Activated CD4-positive, alpha-beta T cell treated with anti-CD3 and anti-CD28 coated beads, Interleukin-2, amount 10 ng/mL, durations not matched to agents 24 days and 14 days (primary cell): ENCODE results near the gene NAA15. TPM values are rescaled to one million over a fixed set of nuclear protein-coding genes. Genes with fewer than 3 reads are reported as not detected.

Experiments
- DNase-seq: peaks from one replicate; pipeline ENCODE4 v3.0.0; 2022
- H3K27ac Mint-ChIP-seq: one replicate; pipeline ENCODE4 v1.8.0; 2022; ENCODE audit warnings: mild to moderate bottlenecking, mixed read lengths
- H3K27me3 Mint-ChIP-seq: one replicate; pipeline ENCODE4 v1.8.0; 2022; ENCODE audit warnings: mixed read lengths
- H3K36me3 Mint-ChIP-seq: one replicate; pipeline ENCODE4 v1.8.0; 2022; ENCODE audit warnings: low read depth, mild to moderate bottlenecking, mixed read lengths
- H3K4me1 Mint-ChIP-seq: one replicate; pipeline ENCODE4 v1.8.0; 2021; ENCODE audit warnings: mixed read lengths
- H3K4me3 Mint-ChIP-seq: one replicate; pipeline ENCODE4 v1.8.0; 2022; ENCODE audit warnings: mild to moderate bottlenecking, moderate library complexity, mixed read lengths
- H3K9me3 Mint-ChIP-seq: one replicate; pipeline ENCODE4 v1.8.0; 2021; ENCODE audit warnings: mixed read lengths
- intact Hi-C: fragments of 100-400 bp; cut with micrococcal nuclease; formaldehyde crosslinking; loops from one replicate; pipeline ENCODE4 v1.15.1; 2023
- total RNA-seq: library from RNA; stranded (reverse); gene quantifications from 2 replicates; pipeline ENCODE4 v1.2.3, GENCODE V29; 2022

NAA15 gene
- total RNA-seq, 1 donor from 2014 or later: 115 TPM

DNA sequence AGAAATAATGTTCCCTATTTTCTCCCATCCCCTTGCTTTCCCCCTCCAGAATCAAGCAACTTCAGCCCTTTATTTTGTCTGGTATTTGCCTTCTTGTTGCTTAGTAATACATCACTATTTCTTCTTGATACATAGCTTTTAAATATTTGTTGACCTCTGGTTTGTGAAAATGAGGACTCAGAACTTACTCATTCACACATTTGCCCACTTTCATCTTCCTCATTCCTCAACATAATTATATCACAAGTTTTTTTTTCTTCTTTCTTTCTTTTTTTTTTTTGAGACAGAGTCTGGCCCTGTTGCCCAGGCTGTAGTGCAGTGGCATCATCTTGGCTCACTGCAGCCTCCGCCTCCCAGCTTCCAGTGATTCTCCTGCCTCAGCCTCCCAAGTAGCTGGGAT, 29.9 kb downstream of the NAA15 start:
- H3K36me3 Mint-ChIP-seq: peaks cover 50% of the 10 kb centered on the region
- peak overlapping the region; percentile 68 for H3K27ac Mint-ChIP-seq
- intact Hi-C loops: no loop called here
- H3K27me3 Mint-ChIP-seq: no peaks in the 10 kb centered on the region
- no peak for DNase-seq
- peaks cover 5% of the 10 kb centered on the region for H3K9me3 Mint-ChIP-seq
- peaks cover 26% of the 10 kb centered on the region for H3K4me1 Mint-ChIP-seq
- no peak overlapping the region for H3K4me3 Mint-ChIP-seq

DNA sequence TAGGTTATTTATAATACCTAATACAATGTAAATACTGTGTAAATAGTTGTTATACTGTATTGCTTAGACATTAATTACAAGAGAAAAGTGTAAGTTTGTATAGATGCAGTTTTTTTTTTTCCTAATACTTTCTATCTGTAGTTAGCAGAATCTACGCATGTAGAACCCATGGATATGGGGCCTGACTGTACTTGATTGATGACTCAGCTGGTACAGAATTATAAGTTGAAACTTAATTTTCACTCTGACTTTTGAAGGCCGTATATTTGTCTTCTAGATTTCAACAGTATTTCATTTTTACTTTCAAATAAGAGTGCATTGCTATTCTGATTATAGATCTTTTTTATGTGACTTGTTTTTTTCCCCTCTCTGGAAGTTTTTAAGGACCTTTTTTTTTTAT, 31.7 kb downstream of the NAA15 start:
- DNase-seq: no peak
- Mint-ChIP-seq H3K9me3 (peaks cover 5% of the 10 kb centered on the region), H3K4me3 (no peak overlapping the region), H3K36me3 (peaks cover 48% of the 10 kb centered on the region), H3K4me1 (peaks cover 24% of the 10 kb centered on the region), H3K27me3 (no peaks in the 10 kb centered on the region), H3K27ac (peak overlapping the region; percentile 66)
- intact Hi-C loops: loop anchor here (2.0 kb wide), 1 partner anchor 32 kb away; the partner anchor contains the start of gene NAA15

DNA sequence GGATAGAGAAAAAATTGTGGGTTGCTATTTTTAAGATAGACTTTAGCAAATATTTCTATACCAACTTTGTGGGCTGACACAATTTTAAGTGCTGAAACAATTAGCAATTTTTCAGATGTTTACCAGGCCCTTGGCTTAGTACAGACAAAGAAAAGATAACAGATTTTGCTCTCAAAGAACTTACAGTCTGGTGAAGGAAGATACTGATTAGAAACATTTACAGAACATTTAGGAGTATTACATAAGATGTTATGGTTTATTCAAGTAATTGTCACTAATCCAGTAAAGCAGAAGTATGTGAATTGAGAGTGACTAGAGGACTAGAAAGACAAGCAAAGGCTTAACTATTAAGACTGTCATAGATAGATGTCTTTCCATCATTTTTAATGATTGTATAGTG, 36.3 kb downstream of the NAA15 start:
- H3K9me3 Mint-ChIP-seq: no peaks in the 10 kb centered on the region
- no peaks in the 10 kb centered on the region for H3K27me3 Mint-ChIP-seq
- peaks cover 13% of the 10 kb centered on the region for H3K4me1 Mint-ChIP-seq
- no peak for DNase-seq
- H3K36me3 Mint-ChIP-seq: peaks cover 44% of the 10 kb centered on the region
- H3K27ac Mint-ChIP-seq: no peak overlapping the region
- intact Hi-C loops: no loop called here
- H3K4me3 Mint-ChIP-seq: no peak overlapping the region

DNA sequence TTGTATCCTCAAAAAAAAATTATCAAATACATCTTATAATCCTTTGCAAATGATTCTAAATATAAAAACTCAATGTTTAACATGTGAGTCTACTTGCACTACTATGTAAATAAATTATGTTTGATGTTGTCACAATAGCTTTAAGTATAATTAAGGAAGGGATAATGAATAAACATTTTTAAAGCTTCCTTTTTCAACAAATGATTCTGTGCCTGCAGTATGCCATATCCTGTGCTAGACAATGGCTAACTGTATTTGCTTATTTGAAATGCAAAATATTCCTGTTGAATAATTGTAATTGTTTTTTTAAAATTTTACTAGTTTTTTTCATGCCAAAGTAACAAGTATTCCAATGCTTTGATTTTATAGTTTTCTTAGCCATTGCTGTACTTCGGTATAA, 60.0 kb downstream of the NAA15 start:
- no peak for DNase-seq
- no peaks in the 10 kb centered on the region for H3K27me3 Mint-ChIP-seq
- H3K4me3 Mint-ChIP-seq: no peak overlapping the region
- H3K4me1 Mint-ChIP-seq: peaks cover 2% of the 10 kb centered on the region
- peaks cover 42% of the 10 kb centered on the region for H3K36me3 Mint-ChIP-seq
- no peaks in the 10 kb centered on the region for H3K9me3 Mint-ChIP-seq
- intact Hi-C loops: loop anchor here (5.0 kb wide), 1 partner anchor 36 kb away; no protein-coding TSS in a partner anchor
- H3K27ac Mint-ChIP-seq: no peak overlapping the region

- intact Hi-C loops: no loop called here
- no peak for DNase-seq
- Mint-ChIP-seq H3K36me3 (peaks cover 70% of the 10 kb centered on the region), H3K27me3 (no peaks in the 10 kb centered on the region), H3K27ac (peak overlapping the region; percentile 58), H3K4me3 (no peak overlapping the region), H3K4me1 (peaks cover 11% of the 10 kb centered on the region), H3K9me3 (no peaks in the 10 kb centered on the region)
These were observed 66.3 kb downstream of the NAA15 start for GRCh38 chr4:139367421-139368090.

DNA sequence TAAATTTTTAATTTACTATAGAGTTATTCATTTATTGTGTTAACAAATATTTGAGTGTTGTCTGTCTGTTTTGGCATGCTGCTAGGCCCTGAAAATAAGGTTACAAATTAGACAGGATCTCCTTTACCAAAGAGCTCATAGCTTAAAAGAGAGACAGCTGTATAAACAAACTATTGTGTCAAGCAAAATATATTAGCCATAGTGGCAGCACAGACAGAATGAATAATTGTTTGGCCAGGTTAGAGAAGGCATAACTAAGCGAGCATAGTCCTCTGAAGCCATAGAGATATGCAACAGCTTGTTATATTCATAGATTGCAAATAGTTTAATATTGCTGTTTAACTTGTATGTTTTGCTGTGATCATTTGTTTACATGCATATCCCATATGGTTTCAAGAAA, 67.7 kb downstream of the NAA15 start:
- intact Hi-C loops: no loop called here
- H3K36me3 Mint-ChIP-seq: peaks cover 67% of the 10 kb centered on the region
- no peak overlapping the region for H3K4me3 Mint-ChIP-seq
- H3K27me3 Mint-ChIP-seq: no peaks in the 10 kb centered on the region
- no peak overlapping the region for H3K27ac Mint-ChIP-seq
- DNase-seq: no peak
- H3K9me3 Mint-ChIP-seq: no peaks in the 10 kb centered on the region
- H3K4me1 Mint-ChIP-seq: peaks cover 11% of the 10 kb centered on the region

DNA sequence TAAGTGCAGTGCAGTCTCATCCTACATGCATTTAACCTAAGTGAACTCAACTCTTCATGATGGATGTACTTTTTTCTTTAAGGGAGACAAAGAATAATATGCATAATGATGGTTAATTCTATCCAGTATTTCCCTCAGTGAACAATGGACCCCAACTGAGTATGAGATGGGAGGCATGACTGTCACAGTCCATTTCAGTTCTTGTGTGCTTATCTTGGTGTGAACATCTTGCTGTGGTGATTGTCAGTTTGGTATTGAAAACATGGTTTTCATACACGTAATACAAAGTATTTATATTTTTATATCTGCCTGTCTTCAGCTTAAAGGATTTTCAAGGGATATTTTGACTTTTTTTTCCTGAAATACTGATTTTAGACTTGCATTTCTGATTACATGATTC, 72.9 kb downstream of the NAA15 start:
- intact Hi-C loops: no loop called here

DNA sequence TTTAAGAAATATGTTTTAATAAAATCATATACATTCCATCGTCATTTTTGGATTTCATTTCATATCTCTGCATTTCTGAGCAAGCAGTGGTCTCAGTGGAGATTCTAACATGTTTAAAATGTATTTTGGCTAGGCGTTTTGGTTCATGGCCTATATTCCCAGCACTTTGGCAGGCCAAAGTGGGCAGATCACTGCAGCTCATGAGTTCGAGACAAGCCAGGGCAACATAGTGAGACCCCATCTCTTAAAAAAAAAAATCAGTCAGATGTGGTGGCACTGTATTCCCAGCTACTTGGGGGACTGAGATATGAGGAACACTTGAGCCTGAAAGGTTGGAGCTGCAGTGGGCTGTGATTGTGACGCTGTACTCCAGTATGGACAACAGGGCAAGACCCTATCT, 85.1 kb downstream of the NAA15 start:
- H3K9me3 Mint-ChIP-seq: no peaks in the 10 kb centered on the region
- no peak overlapping the region for H3K27ac Mint-ChIP-seq
- intact Hi-C loops: no loop called here
- DNase-seq: no peak
- H3K4me1 Mint-ChIP-seq: peaks cover 5% of the 10 kb centered on the region
- H3K36me3 Mint-ChIP-seq: peaks cover 36% of the 10 kb centered on the region
- H3K27me3 Mint-ChIP-seq: no peaks in the 10 kb centered on the region
- no peak overlapping the region for H3K4me3 Mint-ChIP-seq

More for the DNA sequence above, 72.9 kb downstream of the NAA15 start:
- H3K4me1 Mint-ChIP-seq: peaks cover 6% of the 10 kb centered on the region
- no peak for DNase-seq
- H3K4me3 Mint-ChIP-seq: no peak overlapping the region
- H3K27ac Mint-ChIP-seq: no peak overlapping the region
- no peaks in the 10 kb centered on the region for H3K9me3 Mint-ChIP-seq
- H3K27me3 Mint-ChIP-seq: no peaks in the 10 kb centered on the region
- H3K36me3 Mint-ChIP-seq: peaks cover 61% of the 10 kb centered on the region

DNA sequence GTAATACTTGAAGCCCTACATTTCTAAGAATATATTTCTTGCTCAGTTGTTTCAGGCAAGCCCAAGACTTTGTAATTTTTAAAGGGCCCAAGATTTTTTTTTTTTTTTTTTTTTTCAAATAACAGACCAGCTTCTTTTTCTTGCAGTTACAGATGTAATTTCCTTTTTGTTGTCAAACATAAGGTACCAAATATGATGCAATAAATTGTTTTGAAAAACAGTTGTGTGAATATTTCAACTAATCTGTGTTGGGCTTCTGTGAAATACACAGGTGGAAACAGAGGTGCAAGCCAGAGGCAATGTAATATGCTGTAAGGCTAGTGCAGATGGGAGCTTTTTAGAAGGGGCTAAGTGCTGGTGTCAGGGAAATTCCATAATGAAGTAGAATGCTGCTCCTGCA, 87.8 kb downstream of the NAA15 start:
- Mint-ChIP-seq H3K27me3 (no peaks in the 10 kb centered on the region), H3K36me3 (peaks cover 42% of the 10 kb centered on the region), H3K27ac (no peak overlapping the region), H3K4me3 (no peak overlapping the region), H3K4me1 (peaks cover 5% of the 10 kb centered on the region), H3K9me3 (no peaks in the 10 kb centered on the region)
- intact Hi-C loops: no loop called here
- no peak for DNase-seq

- Mint-ChIP-seq H3K36me3 (peaks cover 41% of the 10 kb centered on the region), H3K27me3 (no peaks in the 10 kb centered on the region), H3K4me3 (no peak overlapping the region), H3K9me3 (no peaks in the 10 kb centered on the region), H3K27ac (no peak overlapping the region), H3K4me1 (peaks cover 5% of the 10 kb centered on the region)
- intact Hi-C loops: no loop called here
- no peak for DNase-seq
These were observed 88.7 kb downstream of the NAA15 start for GRCh38 chr4:139389991-139390390.

- H3K27me3 Mint-ChIP-seq: no peaks in the 10 kb centered on the region
- intact Hi-C loops: no loop called here
These were observed 90.4 kb downstream of the NAA15 start for GRCh38 chr4:139391731-139392130.

GRCh38 chr4:139392797-139393196, 91.5 kb downstream of the NAA15 start:
- no peaks in the 10 kb centered on the region for H3K9me3 Mint-ChIP-seq
- H3K27ac Mint-ChIP-seq: no peak overlapping the region
- peaks cover 38% of the 10 kb centered on the region for H3K36me3 Mint-ChIP-seq
- no peak for DNase-seq
- no peak overlapping the region for H3K4me3 Mint-ChIP-seq
- H3K27me3 Mint-ChIP-seq: no peaks in the 10 kb centered on the region
- H3K4me1 Mint-ChIP-seq: peaks cover 5% of the 10 kb centered on the region
- intact Hi-C loops: no loop called here

More at GRCh38 chr4:139391731-139392130, 90.4 kb downstream of the NAA15 start:
- Mint-ChIP-seq H3K4me1 (peaks cover 5% of the 10 kb centered on the region), H3K4me3 (no peak overlapping the region), H3K9me3 (no peaks in the 10 kb centered on the region), H3K27ac (no peak overlapping the region), H3K36me3 (peaks cover 37% of the 10 kb centered on the region)
- DNase-seq: no peak

DNA sequence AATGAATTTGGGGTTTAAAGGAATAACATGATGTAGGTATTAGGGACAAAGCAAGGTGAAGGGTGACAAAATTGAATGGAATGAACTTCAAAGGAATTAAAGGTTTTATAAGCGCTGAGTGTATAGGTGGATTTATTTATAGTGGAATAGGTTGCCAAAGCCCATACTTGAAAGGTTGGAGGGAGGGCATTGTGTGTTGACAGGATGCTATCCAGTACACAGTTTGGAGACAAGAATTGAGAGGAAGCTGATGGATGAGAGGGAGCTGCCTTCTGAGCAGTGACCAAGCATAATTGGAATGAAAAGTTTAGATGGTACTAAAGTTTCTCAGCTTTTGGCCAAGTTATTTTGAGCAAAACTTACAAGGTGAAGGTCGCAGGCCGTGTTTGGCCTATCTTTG, 100.1 kb downstream of the NAA15 start:
- Mint-ChIP-seq H3K36me3 (peaks cover 25% of the 10 kb centered on the region), H3K9me3 (no peaks in the 10 kb centered on the region), H3K27me3 (no peaks in the 10 kb centered on the region), H3K4me3 (no peak overlapping the region), H3K27ac (no peak overlapping the region), H3K4me1 (no peaks in the 10 kb centered on the region)
- intact Hi-C loops: no loop called here
- DNase-seq: no peak

DNA sequence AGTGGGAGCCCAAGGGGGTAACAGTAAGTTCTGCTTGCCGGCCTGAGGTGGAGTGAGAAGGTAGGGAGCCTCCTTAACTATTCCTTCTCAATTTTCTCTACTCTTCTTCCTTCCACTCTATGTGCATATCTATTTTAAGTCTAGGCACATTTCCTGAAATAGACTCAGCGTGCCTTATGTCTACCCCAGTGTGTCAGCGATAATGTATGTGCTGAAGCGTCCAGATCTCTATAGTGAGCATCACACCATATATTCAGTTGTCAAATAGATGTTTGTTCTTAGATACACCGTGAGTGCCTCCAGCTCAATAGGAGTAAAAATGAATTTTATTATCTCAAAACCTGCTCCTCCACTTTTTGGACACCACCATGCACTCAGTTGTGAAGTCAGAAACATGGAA, 101.1 kb downstream of the NAA15 start:
- H3K4me1 Mint-ChIP-seq: no peaks in the 10 kb centered on the region
- H3K9me3 Mint-ChIP-seq: no peaks in the 10 kb centered on the region
- no peak for DNase-seq
- H3K4me3 Mint-ChIP-seq: no peak overlapping the region
- no peaks in the 10 kb centered on the region for H3K27me3 Mint-ChIP-seq
- H3K27ac Mint-ChIP-seq: no peak overlapping the region
- intact Hi-C loops: no loop called here
- H3K36me3 Mint-ChIP-seq: peaks cover 26% of the 10 kb centered on the region

GRCh38 chr4:139403462-139403861, 102.2 kb downstream of the NAA15 start:
- H3K4me1 Mint-ChIP-seq: no peaks in the 10 kb centered on the region
- no peak overlapping the region for H3K27ac Mint-ChIP-seq
- H3K4me3 Mint-ChIP-seq: no peak overlapping the region
- DNase-seq: no peak
- H3K36me3 Mint-ChIP-seq: peaks cover 27% of the 10 kb centered on the region
- intact Hi-C loops: no loop called here
- no peaks in the 10 kb centered on the region for H3K27me3 Mint-ChIP-seq
- no peaks in the 10 kb centered on the region for H3K9me3 Mint-ChIP-seq
